HG03159 (cell line): ENCODE measurements around the gene KIF1A.
"Not testable (repeated sequence)": the region's sequence is repeated elsewhere in the genome, so short reads cannot be mapped to it uniquely, and the experiment has no call there.

Source experiments
- ATAC-seq: cut with Tn5 transposase; IDR thresholded peaks from one replicate; pipeline ENCODE4 v1.9.1; 2021; ENCODE audit warnings: mild to moderate bottlenecking, moderate library complexity; ENCODE audit not compliant: unreplicated experiment

KIF1A gene

DNA sequence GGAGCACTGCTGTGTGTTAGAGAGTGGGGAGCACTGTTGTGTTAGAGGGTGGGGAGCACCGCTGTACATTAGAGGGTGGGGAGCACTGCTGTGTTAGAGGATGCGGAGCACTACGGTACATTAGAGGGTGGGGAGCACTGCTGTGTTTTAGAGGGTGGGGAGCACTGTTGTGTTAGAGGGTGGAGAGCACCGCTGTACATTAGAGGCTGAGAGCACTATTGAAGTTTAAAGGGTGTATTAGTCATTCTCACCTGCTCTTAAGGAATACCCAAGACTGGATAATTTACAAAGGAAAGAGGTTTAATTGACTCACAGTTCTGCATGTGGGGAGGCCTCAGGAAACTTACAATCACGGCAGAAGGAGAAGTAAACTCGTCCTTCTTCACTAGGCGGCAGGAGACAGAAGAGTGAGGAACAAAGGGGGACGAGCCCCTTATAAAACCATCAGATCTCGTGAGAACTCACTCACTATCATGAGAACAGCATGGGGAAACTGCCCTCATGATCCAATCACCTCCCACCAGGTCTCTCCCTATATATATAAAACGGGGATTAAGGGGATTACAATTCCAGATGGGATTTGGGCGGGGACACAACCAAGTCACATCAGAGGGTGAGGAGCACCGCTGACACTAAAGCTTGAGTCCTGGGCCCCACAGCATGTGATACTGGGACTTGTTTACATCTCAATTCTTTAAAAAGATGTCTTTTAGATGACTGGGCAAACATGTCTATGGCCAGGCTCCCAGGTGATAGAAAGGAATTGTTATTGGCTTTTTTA, 29.1 kb upstream of the KIF1A start:
- ATAC-seq, result no peak

DNA sequence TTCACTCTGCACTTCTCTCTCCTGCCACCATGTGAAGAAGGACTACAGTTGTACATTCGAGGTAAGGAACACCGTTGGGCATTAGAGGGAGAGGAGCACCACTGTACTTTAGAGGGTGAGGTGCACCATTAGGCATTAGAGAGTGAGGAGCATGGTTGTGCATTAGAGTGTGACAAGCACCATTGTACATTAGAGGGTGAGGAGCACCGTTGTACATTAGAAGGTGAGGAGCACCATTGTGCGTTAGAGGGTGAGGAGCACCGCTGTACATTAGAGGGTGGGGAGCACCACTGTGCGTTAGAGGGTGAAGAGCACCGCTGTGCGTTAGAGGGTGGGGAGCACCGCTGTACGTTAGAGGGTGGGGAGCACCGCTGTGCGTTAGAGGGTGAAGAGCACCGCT, 27.8 kb upstream of the KIF1A start:
- ATAC-seq, result no peak

DNA sequence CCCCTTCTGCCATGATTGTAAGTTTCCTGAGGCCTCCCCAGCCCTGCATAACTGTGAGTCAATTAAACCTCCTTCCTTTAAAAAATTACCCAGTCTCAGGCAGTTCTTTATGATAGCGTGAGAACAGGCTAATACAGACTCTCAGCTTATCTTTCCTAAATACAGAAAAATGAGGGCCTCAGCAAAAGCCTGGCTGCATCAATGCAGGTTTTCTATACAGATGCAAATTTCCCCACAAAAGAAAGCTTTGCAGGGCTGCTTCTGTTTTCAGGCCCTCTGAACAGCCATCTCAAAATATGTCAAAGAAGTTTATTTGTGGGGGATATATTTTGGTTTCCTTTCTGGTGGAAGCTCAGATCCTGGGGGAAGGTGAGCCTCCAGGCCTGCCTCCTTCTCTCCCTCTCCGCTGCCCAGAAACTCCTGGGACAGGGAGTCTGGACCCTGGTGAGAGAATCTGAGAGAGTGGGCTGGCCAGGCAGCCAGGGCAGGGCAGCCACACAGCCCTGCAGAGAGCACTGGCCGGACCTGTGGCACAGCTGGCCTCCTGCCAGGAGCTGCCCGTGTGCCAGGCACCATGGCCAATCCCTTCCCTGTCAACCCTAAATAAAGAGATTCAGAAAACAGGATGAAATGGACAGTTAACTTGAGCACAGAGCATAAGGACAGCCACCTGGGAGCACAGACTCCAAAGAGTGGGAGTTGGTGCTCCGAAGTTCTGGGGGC, 27.0 kb upstream of the KIF1A start:
- no peak for ATAC-seq

DNA sequence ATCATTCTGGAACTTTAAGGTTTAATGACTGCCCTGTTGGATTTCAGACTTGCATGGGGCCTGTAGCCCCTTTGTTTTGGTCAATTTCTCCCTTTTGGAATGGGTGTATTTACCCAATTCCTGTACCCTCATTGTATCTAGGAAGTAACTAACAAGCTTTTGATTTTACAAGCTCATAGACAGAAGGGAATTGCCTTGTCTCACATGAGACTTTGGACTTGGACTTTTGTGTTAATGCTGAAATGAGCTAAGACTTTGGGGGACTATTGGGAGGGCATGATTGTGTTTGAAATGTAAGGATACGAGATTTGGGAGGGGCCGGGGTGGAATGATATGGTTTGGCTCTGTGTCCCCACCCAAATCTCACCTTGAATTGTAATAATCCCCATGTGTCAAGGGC, 26.3 kb upstream of the KIF1A start:
- ATAC-seq, result not testable (repeated sequence)

DNA sequence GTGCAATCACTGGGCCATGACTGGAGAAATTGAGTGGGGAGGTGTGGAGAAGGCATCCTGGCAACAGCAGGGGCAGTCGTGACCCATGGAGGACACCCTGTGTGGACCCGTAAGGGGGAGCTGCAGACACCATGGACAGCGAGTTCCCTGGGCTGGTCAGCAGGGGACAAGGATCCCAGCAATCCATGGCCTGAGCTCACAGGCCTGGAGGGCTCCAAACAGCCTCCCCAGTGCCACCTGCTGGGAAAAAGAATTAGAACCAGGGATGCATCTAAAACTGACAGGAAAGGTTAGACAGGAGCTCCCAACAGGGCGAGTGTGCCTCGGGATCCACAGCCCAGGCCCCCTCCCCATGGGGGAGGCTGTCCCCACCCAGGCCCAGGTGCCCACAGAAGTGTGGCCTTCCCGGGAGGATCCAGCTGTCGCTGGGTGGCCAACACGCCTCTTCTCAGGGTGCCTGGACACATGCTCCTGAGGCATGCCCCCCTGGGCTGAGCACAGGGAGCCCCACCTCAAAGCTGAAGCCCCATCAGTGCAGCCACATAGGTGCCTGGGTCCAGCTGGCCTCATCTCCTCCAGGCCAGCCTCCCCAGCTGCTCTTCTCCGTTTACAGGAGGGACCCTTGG, 20.5 kb upstream of the KIF1A start:
- no peak for ATAC-seq

DNA sequence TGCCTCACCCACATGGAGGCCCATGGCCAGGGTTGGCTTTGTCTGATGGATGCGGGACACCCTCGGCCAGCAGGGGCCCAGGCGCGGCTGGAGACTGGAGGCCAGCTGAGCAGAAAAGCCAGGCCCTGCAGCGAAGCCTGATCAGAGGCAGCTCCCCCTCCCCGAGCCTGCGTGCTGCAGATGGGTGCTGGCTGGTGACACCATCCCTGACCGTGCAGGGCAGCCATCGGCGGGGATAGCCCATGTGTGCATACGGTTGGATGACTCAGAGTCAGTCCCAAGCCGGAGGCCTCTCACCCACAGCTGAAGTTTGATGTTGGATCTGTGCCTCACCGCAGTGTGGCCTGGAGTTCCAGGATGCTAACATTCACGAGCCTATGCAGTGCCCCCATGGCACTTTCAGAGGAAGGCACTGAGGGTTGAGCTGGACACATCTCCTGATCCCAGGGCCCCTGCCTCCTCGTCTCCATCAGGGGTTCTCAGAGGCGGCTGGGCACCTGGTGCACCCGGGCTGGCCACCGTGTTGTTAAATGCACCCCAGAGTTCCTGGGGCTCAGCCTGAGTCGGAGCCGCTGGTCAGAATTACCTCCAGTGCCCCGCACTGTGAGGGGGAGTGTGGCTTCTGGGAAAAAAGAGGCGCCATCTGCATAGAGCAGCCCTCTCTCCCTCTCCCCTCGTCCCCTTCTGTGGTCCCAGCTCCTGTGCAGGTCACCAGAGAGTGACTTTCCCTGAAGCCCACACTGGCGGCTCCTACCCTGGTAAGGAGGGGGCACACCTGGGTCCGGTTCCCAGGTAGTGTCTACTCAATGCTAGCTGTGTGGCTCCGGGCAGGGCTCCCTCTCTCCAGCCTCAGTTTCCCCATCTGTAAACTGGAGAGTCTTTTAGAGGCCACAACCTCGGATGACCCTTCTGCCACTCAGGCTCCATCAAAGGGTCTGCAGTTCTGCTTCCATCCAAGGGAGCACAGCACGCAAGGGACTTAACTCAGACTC, 19.4 kb upstream of the KIF1A start:
- no peak for ATAC-seq

DNA sequence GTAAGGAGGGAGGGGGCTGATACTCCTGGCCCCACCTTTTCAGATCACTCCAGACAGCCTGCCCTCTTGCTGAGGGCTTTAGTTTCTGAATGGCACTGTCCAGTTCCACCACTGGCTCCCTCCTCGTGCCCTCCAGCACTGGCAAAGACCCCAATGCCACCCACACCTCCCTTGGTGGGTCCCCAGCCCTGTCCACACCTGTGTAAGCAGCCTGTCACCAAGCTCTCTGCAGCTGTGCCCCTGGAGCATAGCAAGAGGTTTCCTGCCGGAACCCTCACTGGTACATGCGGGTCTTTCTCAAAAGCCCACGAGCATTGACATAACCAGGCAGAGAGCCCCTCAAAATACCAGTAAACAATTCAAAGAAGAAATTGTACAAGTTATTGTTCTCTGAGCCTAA, 17.6 kb upstream of the KIF1A start:
- ATAC-seq, result no peak

DNA sequence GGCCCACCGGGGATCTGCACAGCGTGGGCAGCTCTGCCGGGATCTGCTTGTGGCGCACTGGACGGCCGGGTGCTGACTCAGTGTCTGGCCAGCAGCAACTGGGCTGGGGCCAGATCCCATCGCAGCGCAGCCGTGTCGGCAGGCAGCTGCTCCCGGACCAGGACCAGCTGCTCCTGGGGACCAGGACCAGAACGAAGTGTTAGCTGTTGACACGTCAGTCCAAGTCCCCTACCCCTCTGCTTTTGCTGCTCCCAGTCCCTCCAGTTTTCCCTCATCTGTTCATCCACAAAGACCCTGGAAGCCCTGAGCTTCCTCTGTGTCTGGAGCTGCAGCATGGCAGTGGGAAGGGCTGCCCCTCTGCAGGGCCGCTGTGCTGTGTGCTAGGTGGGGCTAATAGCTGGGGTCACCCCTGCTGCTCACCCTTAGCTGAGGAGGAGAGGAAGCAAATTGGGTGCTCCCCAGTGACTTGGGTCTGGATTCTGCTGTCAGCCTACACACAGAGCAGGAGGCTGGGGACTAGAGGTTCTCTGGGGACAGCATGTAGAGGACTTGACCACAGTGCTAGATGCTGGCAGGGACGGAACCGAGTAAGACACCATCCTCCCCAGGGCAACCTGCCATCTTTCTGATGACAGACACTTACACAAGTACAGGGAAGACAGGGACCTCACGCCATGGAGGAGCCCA, 16.9 kb upstream of the KIF1A start:
- ATAC-seq, result no peak

DNA sequence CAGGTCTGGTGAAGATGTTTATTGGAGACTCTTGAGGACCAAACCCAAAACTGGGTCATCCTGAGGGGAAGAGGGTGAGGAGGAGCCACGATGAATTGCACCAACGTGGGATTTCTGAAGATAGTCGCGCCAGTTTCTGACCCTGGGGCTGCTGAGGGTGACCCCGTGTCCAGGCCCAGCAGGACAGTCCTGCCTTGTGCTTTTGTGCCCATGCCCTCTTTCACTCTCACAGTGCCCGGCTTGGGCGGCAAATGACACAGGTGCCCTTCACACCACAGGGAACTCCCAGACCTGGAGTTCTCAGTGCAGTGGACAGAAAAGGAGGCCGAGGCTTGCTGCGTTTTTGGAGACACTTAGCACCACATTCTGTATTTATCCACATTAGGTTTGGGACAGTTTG, 15.5 kb upstream of the KIF1A start:
- ATAC-seq, result no peak

DNA sequence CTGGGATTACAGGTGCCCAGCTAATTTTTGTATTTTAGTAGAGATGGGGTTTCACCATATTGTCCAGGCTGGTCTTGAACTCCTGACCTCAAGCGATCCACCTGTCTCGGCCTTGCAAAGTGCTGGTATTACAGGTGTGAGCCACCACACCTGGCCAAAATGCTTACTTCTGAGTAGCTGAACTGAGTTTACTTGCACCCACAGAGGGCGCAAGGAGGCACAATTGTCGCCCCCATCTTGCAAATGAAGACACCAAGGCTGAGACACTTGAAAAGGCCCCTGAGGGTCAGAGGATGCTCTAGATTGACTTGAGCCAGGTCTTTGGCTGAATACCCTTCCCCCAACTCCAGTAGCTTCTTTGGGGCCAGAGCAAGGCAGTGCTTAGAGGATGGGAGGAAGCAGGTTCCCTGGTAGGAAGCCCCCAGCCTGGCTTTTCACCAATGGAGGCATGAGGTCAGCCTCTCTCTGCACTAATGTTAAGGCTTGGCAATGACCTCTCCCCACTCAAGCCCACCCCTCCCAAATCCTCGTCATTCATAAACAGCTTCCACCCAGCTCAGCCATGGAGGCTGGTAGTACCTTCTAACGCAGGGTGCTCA, 14.5 kb upstream of the KIF1A start:
- no peak for ATAC-seq

DNA sequence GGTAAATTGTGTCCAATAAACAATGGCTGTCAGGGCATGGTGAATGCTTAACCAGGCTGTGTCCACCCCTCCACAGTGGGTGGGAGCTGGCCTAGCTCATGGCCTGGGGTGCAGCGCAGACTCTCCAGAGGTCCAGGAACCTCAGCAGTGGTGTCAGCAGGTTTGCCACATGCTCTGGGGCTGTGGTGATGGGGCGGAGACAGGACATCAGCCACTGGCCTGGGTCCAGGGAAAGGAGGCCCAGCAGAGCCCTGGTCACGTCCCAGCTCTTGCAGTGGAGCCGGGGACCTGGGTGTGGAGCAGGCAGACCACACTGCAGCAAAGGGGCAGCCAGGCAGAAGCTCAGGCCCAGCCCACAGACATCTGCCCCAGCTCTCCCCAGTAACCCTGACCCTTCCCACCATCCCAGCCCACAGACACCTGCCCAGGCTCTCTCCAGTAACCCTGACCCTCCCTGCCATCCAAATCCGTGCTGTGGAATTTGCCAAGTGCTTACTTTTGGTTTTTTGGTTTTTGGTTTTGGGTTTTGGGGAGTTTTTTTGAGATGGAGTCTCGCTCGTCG, 13.8 kb upstream of the KIF1A start:
- ATAC-seq, result no peak

DNA sequence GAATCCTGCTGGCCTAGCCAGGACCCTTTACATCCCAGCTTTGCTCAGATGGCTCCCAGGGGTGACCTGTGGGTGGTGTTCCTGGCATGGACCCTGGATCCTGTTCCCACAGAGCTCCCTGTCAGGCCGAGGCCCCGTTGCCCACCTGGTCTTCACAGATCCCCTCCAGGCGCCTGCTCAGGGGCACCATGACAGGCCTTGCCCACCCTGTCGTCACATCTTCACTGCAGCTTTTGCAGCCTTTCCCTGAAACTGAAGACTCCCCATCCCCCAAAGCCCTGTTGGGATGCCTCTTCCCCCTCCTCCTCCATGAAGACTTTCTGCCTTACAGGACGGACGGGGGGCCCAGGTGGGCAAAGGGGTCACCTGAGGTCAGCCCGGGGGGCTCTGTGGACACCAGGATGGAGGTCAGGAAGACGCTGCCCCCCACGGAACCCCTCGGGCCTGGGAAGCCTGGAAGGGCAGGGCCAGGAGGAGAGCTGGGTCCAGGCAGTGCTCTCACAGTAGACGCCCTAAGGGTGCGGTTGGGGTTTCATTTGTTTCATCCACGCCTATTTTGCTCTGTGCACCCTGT, 13.0 kb upstream of the KIF1A start:
- ATAC-seq, result no peak

DNA sequence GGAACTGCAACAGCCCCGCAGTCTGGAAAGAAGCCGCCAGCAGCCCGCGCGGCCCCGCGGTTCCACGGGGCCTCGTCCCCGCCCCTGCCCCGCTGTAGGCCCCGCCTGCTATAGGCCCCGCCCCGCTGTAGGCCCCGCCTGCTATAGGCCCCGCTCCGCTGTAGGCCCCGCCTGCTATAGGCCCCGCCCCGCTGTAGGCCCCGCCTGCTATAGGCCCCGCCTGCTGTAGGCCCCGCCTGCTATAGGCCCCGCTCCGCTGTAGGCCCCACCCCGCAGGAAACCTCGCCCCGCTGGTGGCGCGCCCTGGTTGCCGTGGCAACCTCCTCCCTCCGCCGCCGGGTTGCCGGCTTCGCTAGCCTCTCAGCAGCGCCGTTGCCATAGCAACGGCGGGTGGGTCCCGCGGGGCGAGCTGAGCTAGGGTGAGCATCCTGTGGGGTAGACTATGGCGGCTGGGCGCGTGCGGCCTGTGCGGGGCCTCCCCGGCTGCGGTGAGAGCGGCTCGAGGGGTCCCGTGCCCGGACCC, 12.2 kb upstream of the KIF1A start:
- ATAC-seq, result peak; percentile 83

DNA sequence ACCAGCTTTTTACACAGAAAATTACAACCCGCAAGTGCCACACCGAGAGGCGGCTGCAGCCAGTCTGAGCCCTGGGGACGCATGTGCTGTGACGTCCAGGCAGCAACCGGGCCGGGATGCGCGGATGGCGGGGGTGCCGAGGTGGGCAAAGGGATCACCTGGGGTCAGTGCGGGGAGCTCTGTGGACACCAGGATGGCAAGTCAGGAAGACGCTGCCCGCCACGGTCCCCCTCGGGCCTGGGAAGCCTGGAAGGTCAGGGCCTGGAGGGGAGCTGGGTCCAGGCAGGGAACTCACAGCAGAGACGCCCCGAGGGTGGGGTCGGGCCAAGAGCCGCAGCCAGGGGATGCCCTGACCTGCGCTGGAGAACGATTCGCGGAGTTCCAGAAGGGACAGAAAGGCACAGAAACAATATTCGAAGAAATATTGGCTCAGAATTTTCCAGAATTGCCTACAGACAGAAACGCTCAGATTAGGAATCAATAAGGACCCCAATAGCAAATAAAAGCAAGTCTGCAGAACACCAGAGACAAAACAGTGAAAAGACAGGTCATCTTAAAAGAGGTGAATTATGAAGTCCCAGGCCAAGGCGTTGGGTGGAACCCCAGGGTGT, 11.7 kb upstream of the KIF1A start:
- ATAC-seq, result no peak

DNA sequence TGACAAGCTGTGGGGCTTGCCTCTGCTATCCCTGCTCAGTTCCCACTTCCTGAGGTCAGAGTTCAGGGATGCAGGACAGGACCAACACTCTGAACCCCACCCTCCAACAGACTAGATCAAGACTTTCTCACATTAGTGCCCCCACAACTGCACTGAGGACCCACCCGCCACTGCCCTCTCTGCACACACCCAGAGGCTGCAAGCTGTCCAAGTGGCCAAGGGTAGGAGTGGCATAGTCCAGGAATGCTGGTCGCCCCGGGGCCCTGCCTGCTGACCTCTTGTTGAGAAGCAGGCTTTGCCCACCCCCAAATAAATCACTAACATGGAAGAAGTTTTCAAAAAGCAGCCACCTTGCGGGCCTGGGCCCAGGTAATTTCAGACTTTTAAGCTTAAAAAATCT, 5.5 kb upstream of the KIF1A start:
- ATAC-seq, result no peak

DNA sequence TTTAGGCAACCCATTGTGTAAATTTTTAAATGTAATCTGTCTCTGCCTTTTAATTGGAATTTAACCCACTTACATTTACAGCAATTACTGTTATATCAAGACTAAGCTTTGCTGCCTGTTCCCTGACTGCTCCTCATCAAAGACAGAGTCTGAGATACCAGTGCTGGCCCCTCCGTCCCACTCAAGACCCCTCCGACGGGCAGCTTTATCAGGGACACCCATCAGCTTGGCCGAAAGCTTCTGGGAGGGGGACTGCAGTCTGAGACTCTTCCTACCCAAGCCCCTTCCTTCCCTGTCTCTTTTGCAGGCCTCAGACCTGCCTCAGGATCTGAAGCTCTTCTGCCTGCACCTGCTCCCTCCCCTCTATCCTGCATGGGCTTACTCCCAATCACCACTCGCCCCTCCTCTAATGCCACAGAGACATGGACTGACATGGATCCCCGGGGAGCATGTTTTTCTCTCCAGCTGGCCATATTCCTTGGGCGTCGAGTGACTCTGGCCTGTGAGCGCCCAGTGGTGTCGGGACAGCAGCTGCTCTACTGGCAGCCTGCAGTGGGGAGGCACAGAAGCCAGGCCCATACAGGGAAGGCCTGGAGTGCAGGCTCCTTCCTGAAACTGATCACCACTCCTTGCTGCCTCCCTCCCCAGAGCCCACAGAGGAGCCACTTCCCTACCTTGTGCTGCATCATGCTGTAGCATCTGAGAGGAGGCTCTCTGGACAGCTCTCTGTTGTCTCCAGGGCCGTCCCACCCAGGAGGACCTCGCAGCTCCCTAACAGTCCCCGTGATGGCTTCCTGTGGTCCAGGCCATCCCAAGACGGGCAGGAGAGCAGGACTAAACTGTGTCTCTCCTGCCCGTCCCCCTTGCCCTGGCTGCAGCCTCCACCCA, 3.7 kb upstream of the KIF1A start:
- ATAC-seq, result no peak

DNA sequence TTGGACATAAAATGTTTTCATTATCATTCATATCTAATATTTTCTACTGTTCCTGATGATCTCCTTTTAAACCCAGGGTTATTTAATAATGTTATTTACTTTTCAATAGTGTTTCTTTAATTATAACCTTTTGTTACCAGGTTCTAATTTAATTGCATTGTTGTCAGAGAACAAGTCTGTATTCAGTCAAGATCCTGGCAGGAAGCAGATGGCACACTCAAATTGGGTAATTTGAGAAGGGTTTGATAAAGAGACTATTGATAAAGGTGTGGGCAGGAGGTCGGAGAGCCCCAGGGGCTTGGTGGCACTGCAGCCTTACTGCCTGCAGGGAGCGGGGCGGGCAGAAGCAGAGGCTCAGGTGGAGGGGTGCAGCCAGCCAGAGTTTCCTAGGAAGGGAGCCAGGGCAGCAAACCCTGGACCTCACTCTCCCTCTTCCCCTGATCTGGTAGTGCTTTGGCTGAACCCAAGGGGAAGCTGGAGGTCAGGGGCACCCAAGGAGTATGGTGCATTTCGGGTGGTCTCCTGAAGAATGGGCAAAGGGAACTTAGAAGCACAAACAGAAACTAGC, 2.3 kb upstream of the KIF1A start:
- no peak for ATAC-seq
